CD4-positive, alpha-beta T cell (primary cell): Measurements from ENCODE around the gene TCF4. TPM values are rescaled to one million over a fixed set of nuclear protein-coding genes. Genes with fewer than 3 reads are reported as not detected.

Experiments
- ATAC-seq: fragments of 200-7000 bp; cut with Tn5 transposase; one replicate; pipeline ENCODE4 v1.10.0; 2022; ENCODE audit warnings: mild to moderate bottlenecking; ENCODE audit not compliant: poor library complexity
- CTCF ChIA-PET: fragments of 350-600 bp; sonication (Branson Sonifier 250); formaldehyde crosslinking; loops from one replicate; lab custom pipeline; 2021; ENCODE audit warnings: antibody characterized with exemption, inconsistent platforms; lab: Charles Lee
- POLR2A ChIA-PET: fragments of 350-600 bp; sonication (Branson Sonifier 250); formaldehyde crosslinking; loops from one replicate; lab custom pipeline; 2021; ENCODE audit warnings: antibody characterized with exemption, inconsistent platforms; lab: Charles Lee
- DNase-seq, 14 experiments: peaks; one replicate each; pipeline ENCODE4 v3.0.0-alpha.2; 2013 to 2020; ENCODE audit warnings: mixed read lengths in 2 of 14
- H3K27ac ChIP-seq, 2 donors: one replicate each; pipeline versions ENCODE4 v1.5.1 to v1.7.0; 2013; ENCODE audit warnings: low read length in 2 of 2, low read depth in 1 of 2, mild to moderate bottlenecking in 1 of 2
- H3K27me3 ChIP-seq, 2 experiments: 1 replicate in 1 of 2; 2 replicates in 1 of 2; pipeline versions ENCODE4 v1.6.1 to v1.7.0; 2013; ENCODE audit warnings: low read length in 2 of 2, control low read depth in 1 of 2, mild to moderate bottlenecking in 1 of 2, moderate library complexity in 1 of 2; ENCODE audit not compliant: insufficient read depth in 2 of 2, control insufficient read depth in 1 of 2
- H3K36me3 ChIP-seq: one replicate; pipeline ENCODE4 v1.6.1; 2013; ENCODE audit warnings: low read length, control low read depth; ENCODE audit not compliant: insufficient read depth
- H3K4me1 ChIP-seq: one replicate; pipeline ENCODE4 v1.6.1; 2013; ENCODE audit warnings: low read length, control low read depth; ENCODE audit not compliant: insufficient read depth
- H3K4me3 ChIP-seq: one replicate; pipeline ENCODE4 v1.5.1; 2013; ENCODE audit warnings: mild to moderate bottlenecking, low read length, moderate library complexity
- H3K9me3 ChIP-seq, 2 experiments: 1 replicate in 1 of 2; 2 replicates in 1 of 2; pipeline versions ENCODE4 v1.6.1 to v1.7.0; 2013; ENCODE audit warnings: low read length in 2 of 2, mild to moderate bottlenecking in 2 of 2, control low read depth in 1 of 2, moderate library complexity in 1 of 2; ENCODE audit not compliant: control insufficient read depth in 1 of 2, insufficient read depth in 1 of 2
- H3K27ac Mint-ChIP-seq: one replicate; pipeline ENCODE4 v1.8.0; 2020; ENCODE audit warnings: mixed read lengths
- H3K27me3 Mint-ChIP-seq: one replicate; pipeline ENCODE4 v1.8.0; 2021; ENCODE audit warnings: mixed read lengths
- H3K36me3 Mint-ChIP-seq: one replicate; pipeline ENCODE4 v1.8.0; 2021; ENCODE audit warnings: low read depth, mixed read lengths
- H3K4me1 Mint-ChIP-seq: one replicate; pipeline ENCODE4 v1.8.0; 2021; ENCODE audit warnings: low read depth, mixed read lengths
- H3K4me3 Mint-ChIP-seq: one replicate; pipeline ENCODE4 v1.8.0; 2020; ENCODE audit warnings: mild to moderate bottlenecking, mixed read lengths
- H3K9me3 Mint-ChIP-seq: one replicate; pipeline ENCODE4 v1.8.0; 2020; ENCODE audit warnings: mixed read lengths
- intact Hi-C, 2 experiments: fragments of 100-400 bp; cut with DNase I in 1 of 2; cut with micrococcal nuclease in 1 of 2; formaldehyde crosslinking; loops; one replicate each; pipeline versions ENCODE4 v1.15.1 to v1.9.0; 2023 to 2025; cut with DNase I, micrococcal nuclease
- total RNA-seq, 174 experiments: library from RNA in 2 of 174; stranded (reverse) in 2 of 174; gene quantifications; one replicate each; pipeline ENCODE4 v1.2.3 and lab custom pipeline; 2021 to 2026
- TF ChIP-seq, protein P1 (sequence below): fragments of 200-600 bp; IDR thresholded peaks from one replicate; pipeline ENCODE4 v1.8.0; 2022; ENCODE audit warnings: antibody characterized with exemption, mild to moderate bottlenecking

The TCF4 gene
- total RNA-seq, 2 experiments from 2014 or later = 3.0 to 3.2 TPM

GRCh38 chr18:55219823-55220222 is 368.2 kb downstream of the TCF4 start:
- intact Hi-C loops = no loop called here
- Histone ChIP-seq H3K4me1 (no peaks in the 10 kb centered on the region), H3K4me3 (no peak overlapping the region), H3K9me3 (peaks cover 0 to 10% of the 10 kb centered on the region in 2 experiments), H3K36me3 (no peaks in the 10 kb centered on the region), H3K27me3 (no peaks in the 10 kb centered on the region), H3K27ac (no peak overlapping the region)
- H3K4me3 Mint-ChIP-seq = no peak overlapping the region
- ATAC-seq = no peak
- no peaks in the 10 kb centered on the region for H3K36me3 Mint-ChIP-seq
- no peak overlapping the region for H3K27ac Mint-ChIP-seq
- no peak for DNase-seq
- CTCF ChIA-PET = no interaction called here
- no peaks in the 10 kb centered on the region for H3K27me3 Mint-ChIP-seq
- no peaks in the 10 kb centered on the region for H3K4me1 Mint-ChIP-seq
- TF ChIP-seq, protein P1, sequence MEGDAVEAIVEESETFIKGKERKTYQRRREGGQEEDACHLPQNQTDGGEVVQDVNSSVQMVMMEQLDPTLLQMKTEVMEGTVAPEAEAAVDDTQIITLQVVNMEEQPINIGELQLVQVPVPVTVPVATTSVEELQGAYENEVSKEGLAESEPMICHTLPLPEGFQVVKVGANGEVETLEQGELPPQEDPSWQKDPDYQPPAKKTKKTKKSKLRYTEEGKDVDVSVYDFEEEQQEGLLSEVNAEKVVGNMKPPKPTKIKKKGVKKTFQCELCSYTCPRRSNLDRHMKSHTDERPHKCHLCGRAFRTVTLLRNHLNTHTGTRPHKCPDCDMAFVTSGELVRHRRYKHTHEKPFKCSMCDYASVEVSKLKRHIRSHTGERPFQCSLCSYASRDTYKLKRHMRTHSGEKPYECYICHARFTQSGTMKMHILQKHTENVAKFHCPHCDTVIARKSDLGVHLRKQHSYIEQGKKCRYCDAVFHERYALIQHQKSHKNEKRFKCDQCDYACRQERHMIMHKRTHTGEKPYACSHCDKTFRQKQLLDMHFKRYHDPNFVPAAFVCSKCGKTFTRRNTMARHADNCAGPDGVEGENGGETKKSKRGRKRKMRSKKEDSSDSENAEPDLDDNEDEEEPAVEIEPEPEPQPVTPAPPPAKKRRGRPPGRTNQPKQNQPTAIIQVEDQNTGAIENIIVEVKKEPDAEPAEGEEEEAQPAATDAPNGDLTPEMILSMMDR = no peak
- H3K9me3 Mint-ChIP-seq = peaks cover 2% of the 10 kb centered on the region
- POLR2A ChIA-PET = no interaction called here

- Mint-ChIP-seq H3K9me3 (peaks cover 2% of the 10 kb centered on the region), H3K4me3 (no peak overlapping the region), H3K36me3 (no peaks in the 10 kb centered on the region), H3K27me3 (no peaks in the 10 kb centered on the region), H3K27ac (no peak overlapping the region), H3K4me1 (no peaks in the 10 kb centered on the region)
- H3K4me1 ChIP-seq = no peaks in the 10 kb centered on the region
- intact Hi-C loops = no loop called here
- no peak overlapping the region for H3K27ac ChIP-seq
- ChIA-PET CTCF (no interaction called here), POLR2A (no interaction called here)
- TF ChIP-seq, protein P1 = no peak
- no peaks in the 10 kb centered on the region for H3K36me3 ChIP-seq
- ATAC-seq (no peak), DNase-seq (no peak)
- H3K27me3 ChIP-seq = no peaks in the 10 kb centered on the region
- no peak overlapping the region for H3K4me3 ChIP-seq
- peaks cover 0 to 10% of the 10 kb centered on the region in 2 experiments for H3K9me3 ChIP-seq
Observed at GRCh38 chr18:55219059-55219458, 368.9 kb downstream of the TCF4 start.

DNA sequence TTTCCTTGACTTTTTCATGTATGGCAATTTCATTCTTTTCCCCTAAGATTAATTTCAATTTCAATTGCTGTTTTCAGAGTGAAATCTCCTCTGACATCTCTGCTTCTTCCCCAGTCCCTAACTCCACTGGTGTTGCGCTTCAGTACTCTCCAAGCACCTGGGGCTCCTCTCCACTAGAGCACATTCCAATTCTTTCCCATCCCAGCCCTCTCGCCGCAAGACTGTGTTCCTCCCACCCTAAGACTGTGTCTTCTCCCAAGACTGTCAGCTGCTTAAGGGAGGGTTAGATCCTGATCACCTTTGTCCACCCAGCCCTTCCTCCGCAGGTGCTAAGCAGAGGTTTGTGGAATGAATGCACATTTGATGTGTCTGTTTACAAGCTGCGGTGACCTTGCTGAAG is 373.0 kb downstream of the TCF4 start:
- ChIA-PET POLR2A (no interaction called here), CTCF (no interaction called here)
- TF ChIP-seq, protein P1 = no peak
- no peaks in the 10 kb centered on the region for H3K36me3 ChIP-seq
- no peaks in the 10 kb centered on the region for H3K36me3 Mint-ChIP-seq
- no peak overlapping the region for H3K4me3 ChIP-seq
- no peaks in the 10 kb centered on the region for H3K27me3 ChIP-seq
- no peak overlapping the region for H3K27ac ChIP-seq
- H3K9me3 ChIP-seq = peaks cover 0 to 10% of the 10 kb centered on the region in 2 experiments
- ATAC-seq (no peak), DNase-seq (no peak)
- intact Hi-C loops = no loop called here
- H3K9me3 Mint-ChIP-seq = peaks cover 2% of the 10 kb centered on the region
- H3K27ac Mint-ChIP-seq = no peak overlapping the region
- no peaks in the 10 kb centered on the region for H3K4me1 Mint-ChIP-seq
- no peaks in the 10 kb centered on the region for H3K27me3 Mint-ChIP-seq
- H3K4me3 Mint-ChIP-seq = no peak overlapping the region
- no peaks in the 10 kb centered on the region for H3K4me1 ChIP-seq
